GM12872 (cell line): ENCODE results near the gene HMG20B.

Experiments used
- CTCF ChIP-seq: IDR thresholded peaks from 3 replicates; pipeline ENCODE4 v1.5.1; 2011; ENCODE audit warnings: low read depth, mild to moderate bottlenecking, low read length, moderate library complexity; ENCODE audit not compliant: insufficient read depth

The HMG20B gene

GRCh38 chr19:3534375-3535234 is 38.1 kb upstream of the HMG20B start:
- no peak for TF ChIP-seq CTCF

DNA sequence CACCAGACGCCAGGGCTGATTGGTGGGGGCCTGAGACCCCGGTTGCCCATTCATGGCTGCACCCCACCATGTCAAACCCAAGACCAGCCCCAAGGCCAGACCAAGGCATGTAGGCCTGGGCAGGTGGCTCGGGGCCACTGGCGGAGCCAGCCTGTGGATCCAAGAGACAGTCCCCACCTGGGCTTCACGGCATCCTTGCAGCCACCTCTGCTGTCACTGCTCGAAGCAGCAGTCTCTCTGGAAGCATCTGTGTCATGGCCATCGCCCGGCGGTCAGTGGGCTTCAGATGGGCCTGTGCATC is 37.6 kb upstream of the HMG20B start:
- no peak for TF ChIP-seq CTCF

GRCh38 chr19:3535563-3535965 is 37.2 kb upstream of the HMG20B start:
- TF ChIP-seq CTCF = no peak

- no peak for TF ChIP-seq CTCF
These were observed 36.8 kb upstream of the HMG20B start for GRCh38 chr19:3535981-3536380.

DNA sequence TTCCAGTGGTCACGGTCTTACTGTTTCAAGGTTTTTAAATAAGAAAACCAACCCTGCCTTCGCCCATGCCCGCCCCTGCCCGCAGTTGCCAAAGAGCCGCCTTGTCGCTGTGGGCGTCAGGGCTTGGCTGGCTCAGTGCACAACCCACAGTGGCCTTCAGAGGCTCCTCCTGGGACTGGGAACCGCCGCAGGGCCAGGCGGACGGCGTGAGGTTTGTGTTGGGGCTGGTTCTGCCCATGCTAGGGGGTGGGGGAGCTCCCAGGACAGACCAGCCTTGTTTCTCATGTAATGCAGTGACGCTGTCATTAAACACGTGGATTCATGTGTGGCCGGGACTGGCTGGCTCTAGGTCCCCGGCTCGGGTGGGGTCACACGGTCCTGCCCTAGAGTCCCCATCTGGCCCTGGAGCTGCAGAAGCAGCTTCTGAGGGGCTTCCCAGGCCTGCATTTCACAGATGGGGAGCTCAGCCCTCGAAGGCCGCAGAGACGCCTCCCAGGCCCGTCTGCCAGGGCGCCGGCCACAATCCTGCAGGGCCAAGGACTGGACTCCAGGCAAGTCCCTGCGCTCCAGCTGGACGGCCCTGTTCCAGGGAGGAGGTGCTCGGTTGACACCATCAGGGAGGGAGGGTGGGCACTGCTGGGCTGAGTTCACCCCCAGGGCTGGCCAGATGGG is 36.2 kb upstream of the HMG20B start:
- TF ChIP-seq CTCF = no peak

DNA sequence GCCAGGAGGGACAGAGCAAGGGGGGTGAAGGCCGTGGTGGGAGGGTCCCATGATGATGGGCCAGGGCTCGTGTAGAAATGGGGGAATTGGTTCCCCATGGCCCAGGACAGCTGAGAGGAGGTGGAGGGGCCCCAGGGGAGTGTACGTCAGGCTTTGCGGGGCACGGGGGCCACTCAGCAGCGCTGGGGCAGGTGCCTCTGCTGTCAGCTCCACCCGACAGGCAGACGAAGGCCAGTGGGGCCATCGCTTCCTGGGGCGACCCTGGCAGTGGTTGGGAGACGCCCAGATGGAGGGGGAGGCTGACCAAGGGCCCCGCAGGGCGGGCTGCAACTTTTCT is 35.7 kb upstream of the HMG20B start:
- TF ChIP-seq CTCF = no peak

GRCh38 chr19:3537438-3538240 is 35.1 kb upstream of the HMG20B start:
- no peak for TF ChIP-seq CTCF
